Measurements from ENCODE around the gene NIT2.

GRCh38 chr3:100311011-100311410 lies 23.5 kb upstream of the NIT2 start:
- no peak for TF ChIP-seq POLR2A (IDR thresholded peaks at IDR 0.05)
- TF ChIP-seq, protein P1, sequence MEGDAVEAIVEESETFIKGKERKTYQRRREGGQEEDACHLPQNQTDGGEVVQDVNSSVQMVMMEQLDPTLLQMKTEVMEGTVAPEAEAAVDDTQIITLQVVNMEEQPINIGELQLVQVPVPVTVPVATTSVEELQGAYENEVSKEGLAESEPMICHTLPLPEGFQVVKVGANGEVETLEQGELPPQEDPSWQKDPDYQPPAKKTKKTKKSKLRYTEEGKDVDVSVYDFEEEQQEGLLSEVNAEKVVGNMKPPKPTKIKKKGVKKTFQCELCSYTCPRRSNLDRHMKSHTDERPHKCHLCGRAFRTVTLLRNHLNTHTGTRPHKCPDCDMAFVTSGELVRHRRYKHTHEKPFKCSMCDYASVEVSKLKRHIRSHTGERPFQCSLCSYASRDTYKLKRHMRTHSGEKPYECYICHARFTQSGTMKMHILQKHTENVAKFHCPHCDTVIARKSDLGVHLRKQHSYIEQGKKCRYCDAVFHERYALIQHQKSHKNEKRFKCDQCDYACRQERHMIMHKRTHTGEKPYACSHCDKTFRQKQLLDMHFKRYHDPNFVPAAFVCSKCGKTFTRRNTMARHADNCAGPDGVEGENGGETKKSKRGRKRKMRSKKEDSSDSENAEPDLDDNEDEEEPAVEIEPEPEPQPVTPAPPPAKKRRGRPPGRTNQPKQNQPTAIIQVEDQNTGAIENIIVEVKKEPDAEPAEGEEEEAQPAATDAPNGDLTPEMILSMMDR (IDR thresholded peaks at IDR 0.05), result no peak

Data from lower leg skin (tissue), 3 donors.